SK-N-MC (cell line): ENCODE data around the gene PREX1.

Source experiments
- DNase-seq: peaks from one replicate; pipeline ENCODE4 v3.0.0-alpha.2; 2011; ENCODE audit warnings: low read depth, low spot score
- H3K27ac ChIP-seq: fragments of 200-600 bp; sonication (generic); 2 replicates; pipeline ENCODE4 v1.5.1; 2016; ENCODE audit warnings: mixed run types
- H3K36me3 ChIP-seq: fragments of 200-600 bp; sonication (generic); 2 replicates; pipeline ENCODE4 v1.6.1; 2017; ENCODE audit warnings: antibody characterized with exemption, low read length, mixed read lengths; ENCODE audit not compliant: insufficient read depth
- H3K4me3 ChIP-seq: fragments of 200-600 bp; sonication (generic); 2 replicates; pipeline ENCODE4 v1.5.1; 2016
- H3K9ac ChIP-seq: fragments of 200-600 bp; sonication (generic); 2 replicates; pipeline ENCODE4 v1.8.0; 2017; ENCODE audit warnings: mixed run types, mixed read lengths; ENCODE audit not compliant: insufficient read length
- H3K9me3 ChIP-seq: fragments of 200-600 bp; sonication (generic); 2 replicates; pipeline ENCODE4 v1.6.1; 2017; ENCODE audit warnings: low read depth, mild to moderate bottlenecking, antibody characterized with exemption, low read length, moderate library complexity, mixed read lengths
- EZH2 ChIP-seq: fragments of 200-600 bp; sonication (generic); IDR thresholded peaks from one replicate; pipeline ENCODE4 v1.6.1; 2017; ENCODE audit warnings: antibody characterized with exemption
- FOXP2 ChIP-seq: optimal IDR thresholded peaks from 2 replicates; pipeline ENCODE3; 2011; ENCODE audit warnings: mild to moderate bottlenecking, moderate library complexity; ENCODE audit not compliant: insufficient read depth; ENCODE audit errors: extremely low read length, control extremely low read depth
- POLR2AphosphoS5 ChIP-seq: IDR thresholded peaks from 2 replicates; pipeline ENCODE4 v1.6.1; 2012; ENCODE audit warnings: mild to moderate bottlenecking, low read depth, low read length, borderline replicate concordance

The PREX1 gene

DNA sequence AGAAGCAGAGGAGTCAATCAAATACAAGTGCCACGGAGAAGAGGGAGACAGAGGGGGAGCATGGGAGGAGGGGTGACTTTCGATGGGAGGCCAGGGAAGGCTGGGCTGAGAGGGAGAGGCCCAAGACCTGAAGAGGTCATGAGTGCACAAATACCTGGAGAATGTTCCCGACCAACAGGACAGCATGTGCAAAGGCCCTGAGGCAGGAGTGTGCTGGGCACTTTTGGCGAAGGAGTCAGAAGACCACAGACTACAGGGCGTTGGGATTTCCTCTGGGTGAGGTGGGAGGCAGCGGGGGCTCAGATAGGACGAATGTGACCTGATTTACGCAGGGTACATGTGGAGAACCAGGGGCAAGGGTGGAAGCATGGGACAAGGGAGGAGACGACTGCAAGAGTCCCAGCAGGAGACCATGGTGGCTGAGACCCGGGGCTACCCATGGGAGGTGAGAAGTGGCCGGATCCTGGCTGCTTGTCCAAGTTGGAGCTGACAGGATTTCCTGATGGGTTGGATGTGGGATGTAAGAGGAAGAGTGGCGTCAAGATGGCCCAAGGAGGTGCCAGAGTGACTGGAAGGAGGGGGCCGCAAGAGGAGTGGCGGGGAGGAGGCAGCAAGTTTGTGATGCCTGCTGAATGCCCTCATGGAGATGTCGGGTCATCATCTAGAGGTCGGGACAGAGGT, 23.4 kb downstream of the PREX1 start:
- Histone ChIP-seq H3K27ac (no peak overlapping the region), H3K36me3 (peaks cover 28% of the 10 kb centered on the region), H3K9ac (no peak overlapping the region), H3K9me3 (peaks cover 8% of the 10 kb centered on the region; the same call in 1 of the 2 replicates), H3K4me3 (no peak overlapping the region)
- DNase-seq: no peak
- TF ChIP-seq EZH2: no peak
- TF ChIP-seq FOXP2: no peak
- TF ChIP-seq POLR2AphosphoS5: no peak

DNA sequence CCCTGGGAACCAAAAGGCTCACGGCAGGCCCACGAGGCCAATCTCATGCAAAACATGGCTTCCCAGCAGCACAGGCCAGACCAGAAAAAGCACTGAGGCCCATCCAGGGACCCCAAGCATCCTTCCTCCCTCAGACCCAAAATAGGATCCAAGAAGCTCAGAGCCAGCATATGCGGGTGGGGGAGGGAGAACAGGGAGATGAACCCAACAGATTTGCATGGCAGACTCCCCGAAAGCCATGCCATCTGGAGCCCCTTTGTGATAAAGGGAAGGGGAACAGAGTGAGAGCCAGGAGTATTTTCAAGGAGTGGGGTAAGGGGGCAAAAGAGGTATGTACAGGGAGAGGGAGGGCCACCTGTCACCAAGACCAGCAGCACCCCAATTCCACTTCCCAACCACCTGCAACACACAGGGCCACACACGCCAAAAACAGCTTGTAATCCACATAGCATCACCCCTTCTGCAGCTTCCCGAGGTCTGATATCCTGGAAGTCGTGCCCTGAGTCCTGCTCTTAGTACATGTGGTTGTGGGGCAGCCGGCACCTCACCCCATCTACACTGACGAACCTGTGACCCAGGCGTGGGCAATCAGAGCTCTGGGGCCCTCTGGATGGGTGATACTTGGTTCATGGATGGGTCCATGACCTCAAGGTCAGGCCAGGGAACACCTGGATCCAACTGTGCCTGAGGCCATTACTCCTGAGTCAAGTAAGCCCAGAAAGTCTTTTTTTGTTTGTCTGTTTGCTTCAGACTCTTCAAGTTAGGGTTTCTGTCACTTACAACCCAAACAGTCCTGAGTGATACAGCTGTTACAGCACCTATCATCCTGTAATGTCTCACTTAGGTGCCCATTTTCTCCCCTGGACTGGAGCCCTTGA, 24.4 kb downstream of the PREX1 start:
- H3K4me3 ChIP-seq: no peak overlapping the region
- H3K9ac ChIP-seq: no peak overlapping the region
- no peak for DNase-seq
- H3K27ac ChIP-seq: no peak overlapping the region
- H3K36me3 ChIP-seq: peaks cover 20% of the 10 kb centered on the region
- no peak for TF ChIP-seq FOXP2
- TF ChIP-seq EZH2: no peak
- no peak for TF ChIP-seq POLR2AphosphoS5
- peaks cover 4% of the 10 kb centered on the region; the same call in 1 of the 2 replicates for H3K9me3 ChIP-seq

DNA sequence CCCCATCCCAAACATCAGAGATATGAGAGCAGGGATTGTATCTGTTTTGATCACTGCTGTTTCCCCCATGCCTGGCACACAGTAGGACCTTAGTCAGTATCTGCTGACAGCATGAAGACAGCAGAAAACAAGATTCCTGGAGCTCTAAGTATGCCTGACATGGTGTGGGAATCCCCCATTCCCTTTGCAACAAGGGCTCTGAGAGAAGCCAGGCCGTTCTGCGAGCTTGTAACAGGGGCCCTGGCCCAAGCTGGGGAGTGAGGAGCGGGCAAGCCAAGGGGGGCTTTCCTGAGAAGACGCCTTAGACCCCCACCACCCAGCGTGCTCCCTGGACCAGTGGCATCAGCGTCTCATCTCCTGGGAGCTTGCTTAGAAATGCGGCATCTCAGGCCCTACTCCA, 25.2 kb downstream of the PREX1 start:
- DNase-seq: no peak
- no peak overlapping the region for H3K4me3 ChIP-seq
- TF ChIP-seq FOXP2 (no peak), POLR2AphosphoS5 (no peak), EZH2 (no peak)
- no peak overlapping the region for H3K9ac ChIP-seq
- H3K9me3 ChIP-seq: peaks cover 4% of the 10 kb centered on the region; the same call in 1 of the 2 replicates
- H3K36me3 ChIP-seq: peaks cover 16% of the 10 kb centered on the region
- no peak overlapping the region for H3K27ac ChIP-seq

DNA sequence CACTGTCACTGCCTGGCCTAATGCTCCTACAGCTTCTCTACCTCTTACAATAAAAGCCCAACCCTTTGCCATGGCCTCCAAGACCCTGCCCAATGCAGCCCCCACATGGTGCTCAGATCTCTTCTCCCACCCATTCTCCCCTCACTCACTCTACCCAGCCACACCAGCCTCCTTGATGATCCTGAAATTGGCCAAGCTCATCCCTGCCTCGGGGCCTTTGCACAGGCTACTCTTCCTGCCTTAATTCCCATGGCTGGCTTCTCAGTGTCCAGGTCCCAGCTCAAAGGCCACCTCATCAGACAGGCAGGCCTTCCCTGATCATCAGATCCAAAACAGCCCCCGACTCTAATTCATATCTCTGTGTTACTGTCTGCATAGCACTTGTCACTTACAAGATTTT, 25.6 kb downstream of the PREX1 start:
- peaks cover 12% of the 10 kb centered on the region for H3K36me3 ChIP-seq
- peaks cover 4% of the 10 kb centered on the region; the same call in 1 of the 2 replicates for H3K9me3 ChIP-seq
- TF ChIP-seq EZH2 (no peak), POLR2AphosphoS5 (no peak), FOXP2 (no peak)
- H3K27ac ChIP-seq: no peak overlapping the region
- DNase-seq: no peak
- no peak overlapping the region for H3K4me3 ChIP-seq
- no peak overlapping the region for H3K9ac ChIP-seq

DNA sequence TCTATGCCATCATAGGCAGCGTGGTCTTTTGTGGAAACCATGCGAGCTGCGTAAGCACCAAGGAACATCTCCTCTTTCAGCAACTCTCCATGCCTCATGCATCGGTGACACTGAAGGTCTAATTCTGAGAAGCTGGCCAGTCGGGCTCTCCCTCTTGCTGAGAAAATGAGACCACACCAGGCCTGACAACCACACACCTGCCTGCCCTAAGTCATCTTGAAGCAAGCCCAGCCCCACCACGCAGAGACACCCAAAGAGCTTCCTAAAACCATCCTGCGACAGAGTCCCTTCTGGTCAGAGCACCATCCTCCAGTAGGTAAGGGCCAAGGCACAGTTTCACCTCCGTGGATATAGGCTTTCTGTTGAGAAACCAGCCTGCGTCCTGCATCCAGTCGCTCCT, 26.6 kb downstream of the PREX1 start:
- Histone ChIP-seq H3K27ac (0 out of 2 replicates have a peak overlapping the region, but pooled peaks have one; percentile 3), H3K9me3 (no peaks in the 10 kb centered on the region), H3K9ac (no peak overlapping the region), H3K4me3 (no peak overlapping the region), H3K36me3 (peaks cover 1% of the 10 kb centered on the region)
- no peak for TF ChIP-seq POLR2AphosphoS5
- TF ChIP-seq FOXP2: no peak
- no peak for TF ChIP-seq EZH2
- no peak for DNase-seq

DNA sequence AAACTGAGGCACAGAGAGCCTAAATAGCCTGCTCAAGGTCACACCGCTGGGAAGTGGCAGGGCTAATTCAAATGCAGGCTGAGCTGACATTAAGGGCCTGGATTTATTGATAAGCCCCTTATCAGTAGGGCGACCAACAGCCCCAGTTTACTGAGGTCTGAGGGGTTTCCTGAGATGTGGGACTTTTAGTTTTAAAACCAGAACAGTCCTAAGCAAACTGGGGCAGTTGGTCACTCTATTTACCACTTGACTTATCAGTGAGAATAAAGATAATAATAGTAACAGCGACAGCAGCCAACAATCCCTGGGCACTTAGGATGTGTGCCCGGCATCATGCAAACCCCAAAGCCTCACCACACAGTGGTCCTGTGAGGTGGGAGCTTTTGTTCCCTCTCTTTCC, 27.6 kb downstream of the PREX1 start:
- no peak for DNase-seq
- H3K36me3 ChIP-seq: no peaks in the 10 kb centered on the region; the same call in 1 of the 2 replicates
- H3K9ac ChIP-seq: no peak overlapping the region
- peak overlapping the region; percentile 52; the same call in 1 of the 2 replicates for H3K27ac ChIP-seq
- H3K4me3 ChIP-seq: no peak overlapping the region
- TF ChIP-seq EZH2: no peak
- no peak for TF ChIP-seq POLR2AphosphoS5
- TF ChIP-seq FOXP2: no peak
- H3K9me3 ChIP-seq: no peaks in the 10 kb centered on the region

DNA sequence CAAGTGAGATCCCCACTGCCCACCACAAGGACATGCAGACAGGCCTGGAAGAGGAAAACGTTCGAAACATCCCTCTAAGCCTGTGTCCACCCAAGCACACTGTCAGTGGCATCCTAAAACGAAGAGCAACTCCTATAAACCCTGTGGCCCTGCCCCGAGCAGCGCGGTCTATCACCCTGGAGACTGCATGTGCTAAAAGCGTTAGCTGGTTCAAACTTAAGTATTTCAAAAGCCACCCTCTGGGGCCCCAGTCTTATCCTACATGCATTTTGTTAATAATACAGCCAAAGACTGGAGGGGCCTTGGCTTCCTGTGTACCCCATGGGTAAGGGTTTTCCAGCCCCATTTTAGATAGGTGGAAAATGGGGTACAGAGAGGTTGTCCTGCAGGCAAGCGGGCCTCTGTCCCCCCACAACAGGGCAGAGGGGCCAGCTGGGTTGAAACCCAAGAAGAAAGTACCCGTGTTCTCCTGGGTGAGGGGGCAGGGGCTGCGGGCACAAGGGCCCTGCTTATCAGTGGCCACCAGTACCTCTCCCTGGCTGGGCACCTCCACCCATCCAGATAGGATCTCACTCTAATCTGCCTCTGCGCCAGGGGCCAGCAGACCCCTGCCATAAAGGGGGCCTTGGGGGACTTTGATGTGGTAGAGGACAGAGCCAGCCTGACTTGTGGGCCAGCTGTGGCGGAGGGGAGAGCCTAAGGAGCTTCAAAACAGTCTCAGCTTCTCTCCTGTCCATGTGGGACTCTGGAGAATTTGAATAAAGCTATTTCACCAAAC, 28.3 kb downstream of the PREX1 start:
- H3K9me3 ChIP-seq: no peaks in the 10 kb centered on the region
- peak overlapping the region; percentile 52; the same call in 1 of the 2 replicates for H3K27ac ChIP-seq
- H3K4me3 ChIP-seq: no peak overlapping the region
- H3K9ac ChIP-seq: no peak overlapping the region
- TF ChIP-seq POLR2AphosphoS5 (no peak), FOXP2 (no peak)
- DNase-seq: no peak
- H3K36me3 ChIP-seq: no peaks in the 10 kb centered on the region; the same call in 1 of the 2 replicates
